ENCODE data around the gene ZNF2.

DNA sequence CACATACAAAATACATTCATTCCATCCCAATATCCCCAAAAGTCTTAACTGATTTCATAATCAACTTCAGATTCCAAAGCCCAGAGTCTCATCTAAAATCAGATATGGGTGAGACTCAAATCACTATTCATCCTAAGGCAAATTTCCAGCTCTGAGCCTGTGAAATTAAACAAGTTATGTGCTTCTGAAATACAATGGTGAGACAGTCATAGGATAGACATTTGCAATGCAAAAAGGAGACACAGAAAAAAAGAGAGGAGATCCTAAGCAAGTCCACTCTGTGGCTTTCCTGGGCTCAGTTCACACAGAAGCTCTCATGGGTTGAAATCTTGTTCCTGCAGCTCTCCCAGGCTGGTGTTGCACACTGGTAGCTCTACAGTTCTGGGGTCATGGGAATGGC lies 60.0 kb downstream of the ZNF2 start:
- no peak for TF ChIP-seq YY1 (IDR thresholded peaks at IDR 0.05; ENCODE audit: insufficient read depth, insufficient read length)
- no peak for TF ChIP-seq SUZ12 (IDR thresholded peaks at IDR 0.05; ENCODE audit: extremely low read depth, insufficient read depth, insufficient read length)
- no peak for TF ChIP-seq ZNF274 (IDR thresholded peaks at IDR 0.05; ENCODE audit: low read depth, low read length)

All from NT2/D1 (cell line).